HG03432 (cell line): ENCODE measurements around the gene CNOT2.

Source experiments
- ATAC-seq: cut with Tn5 transposase; IDR thresholded peaks from one replicate; pipeline ENCODE4 v1.9.1; 2021; ENCODE audit warnings: mild to moderate bottlenecking, moderate library complexity; ENCODE audit not compliant: unreplicated experiment

The CNOT2 gene

GRCh38 chr12:70403826-70404225 is 160.6 kb downstream of the CNOT2 start:
- no peak for ATAC-seq
